GM11168 (cell line): ENCODE measurements around the gene GTF2IRD1.
"Not testable (repeated sequence)": the region's sequence is repeated elsewhere in the genome, so short reads cannot be mapped to it uniquely, and the experiment has no call there.

Experiments
- in situ Hi-C: fragments of 300-500 bp; cut with MboI; formaldehyde crosslinking; loops from one replicate; pipeline ENCODE4 v1.12.0; 2022; ENCODE audit warnings: low sequenced_read_pairs; ENCODE audit not compliant: unreplicated experiment

GTF2IRD1 gene

GRCh38 chr7:74482629-74483401 lies 29.1 kb downstream of the GTF2IRD1 start:
- in situ Hi-C loops, result no loop called here

- in situ Hi-C loops, result no loop called here
These were observed 30.0 kb downstream of the GTF2IRD1 start for GRCh38 chr7:74483402-74484336.

- in situ Hi-C loops, result no loop called here
These were observed 31.9 kb downstream of the GTF2IRD1 start for GRCh38 chr7:74485611-74486010.

- in situ Hi-C loops, result not testable (repeated sequence)
These were observed 34.9 kb downstream of the GTF2IRD1 start for GRCh38 chr7:74488518-74489030.

GRCh38 chr7:74489997-74490945 lies 36.6 kb downstream of the GTF2IRD1 start:
- in situ Hi-C loops, result no loop called here

GRCh38 chr7:74491490-74491889 lies 37.8 kb downstream of the GTF2IRD1 start:
- in situ Hi-C loops, result not testable (repeated sequence)

- in situ Hi-C loops, result no loop called here
These were observed 39.6 kb downstream of the GTF2IRD1 start for GRCh38 chr7:74493295-74493694.

GRCh38 chr7:74494076-74494548 lies 40.4 kb downstream of the GTF2IRD1 start:
- in situ Hi-C loops, result no loop called here

GRCh38 chr7:74495112-74496086 lies 41.7 kb downstream of the GTF2IRD1 start:
- in situ Hi-C loops, result no loop called here

- in situ Hi-C loops, result no loop called here
These were observed 42.6 kb downstream of the GTF2IRD1 start for GRCh38 chr7:74496272-74496671.

- in situ Hi-C loops, result not testable (repeated sequence)
These were observed 43.1 kb downstream of the GTF2IRD1 start for GRCh38 chr7:74496773-74497172.

GRCh38 chr7:74498354-74498753 lies 44.6 kb downstream of the GTF2IRD1 start:
- in situ Hi-C loops, result no loop called here

GRCh38 chr7:74498996-74499834 lies 45.5 kb downstream of the GTF2IRD1 start:
- in situ Hi-C loops, result no loop called here

- in situ Hi-C loops, result no loop called here
These were observed 46.2 kb downstream of the GTF2IRD1 start for GRCh38 chr7:74499835-74500388.

- in situ Hi-C loops, result no loop called here
These were observed 47.6 kb downstream of the GTF2IRD1 start for GRCh38 chr7:74501298-74501697.

- in situ Hi-C loops, result no loop called here
These were observed 48.6 kb downstream of the GTF2IRD1 start for GRCh38 chr7:74502216-74502891.

GRCh38 chr7:74503061-74503460 lies 49.4 kb downstream of the GTF2IRD1 start:
- in situ Hi-C loops, result no loop called here
